Stimulated activated CD4-positive, alpha-beta T cell treated with anti-CD3 and anti-CD28 coated beads, Interleukin-15, amount 100 ng/mL, for 48 hours (primary cell): ENCODE measurements around the gene FMN1.
"Not testable (repeated sequence)": the region's sequence is repeated elsewhere in the genome, so short reads cannot be mapped to it uniquely, and the experiment has no call there.

Source experiments
- DNase-seq, 2 donors: peaks; one replicate each; pipeline ENCODE4 v3.0.0-alpha.2; 2020; ENCODE audit warnings: low read depth in 2 of 2

FMN1 gene

GRCh38 chr15:33089878-33090757 lies 104.4 kb downstream of the FMN1 start:
- no peak for DNase-seq

DNA sequence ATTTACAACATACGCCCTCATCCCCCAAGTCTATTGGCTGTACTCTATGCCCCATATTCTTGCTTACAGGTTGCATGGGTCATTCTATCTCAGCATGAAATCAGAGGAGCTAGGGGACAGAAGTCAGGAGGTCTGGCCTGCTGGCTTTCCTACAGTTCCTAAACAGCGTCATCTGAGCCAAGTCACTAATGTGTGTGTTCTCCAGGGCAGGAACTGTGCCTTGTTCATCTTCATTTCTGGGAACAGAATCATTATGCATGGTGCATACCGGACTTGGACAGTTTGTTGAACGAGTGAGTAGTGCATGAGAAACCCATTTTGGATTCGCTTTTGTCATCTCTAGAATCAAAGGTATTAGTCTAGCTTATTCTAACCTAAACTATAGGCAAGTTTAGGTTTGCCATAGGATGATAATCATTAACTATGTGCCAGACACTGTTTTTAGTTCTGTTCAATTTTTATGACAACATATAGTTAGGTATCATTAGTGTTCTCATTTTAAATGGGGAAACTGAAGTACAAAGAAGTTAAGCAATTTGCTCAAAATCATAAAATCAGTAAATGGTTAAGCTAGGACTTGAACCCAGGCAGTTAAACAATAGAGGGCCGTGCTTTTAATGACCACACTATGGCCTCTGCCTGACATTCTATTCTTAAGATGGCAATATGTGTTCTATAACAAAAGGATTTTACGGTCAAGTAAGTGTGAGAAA lies 105.2 kb downstream of the FMN1 start:
- no peak for DNase-seq

DNA sequence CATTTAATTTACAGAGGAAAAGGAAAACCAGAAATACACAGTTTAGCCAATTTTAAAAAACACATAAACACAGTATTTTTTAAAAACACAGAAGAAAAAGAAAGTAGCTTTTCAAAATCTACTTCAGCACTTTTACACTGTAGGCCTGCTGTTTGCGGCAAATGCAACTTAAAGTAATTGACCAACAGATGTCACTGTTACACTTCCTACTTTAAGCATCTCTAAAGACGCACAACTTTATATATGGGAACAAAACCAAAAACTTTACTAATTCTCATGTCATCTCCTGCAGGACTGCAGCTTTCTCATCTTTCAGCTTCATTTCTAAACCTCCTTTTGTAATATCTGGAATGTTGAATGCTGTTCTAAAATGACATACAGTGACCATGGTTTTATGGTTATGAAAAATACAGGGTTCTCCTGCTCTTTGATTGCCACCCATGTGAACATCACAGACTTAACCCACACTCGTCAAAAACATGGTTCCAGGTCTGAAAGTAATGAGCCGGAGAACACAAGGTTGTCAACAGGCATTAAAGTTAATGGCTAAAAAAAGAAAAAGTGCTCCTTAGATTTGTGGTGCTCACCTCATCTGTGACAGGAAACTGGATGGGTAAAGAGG lies 107.9 kb downstream of the FMN1 start:
- DNase-seq, result no peak

GRCh38 chr15:33084661-33085060 lies 109.9 kb downstream of the FMN1 start:
- no peak for DNase-seq

- DNase-seq, result no peak
These were observed 111.1 kb downstream of the FMN1 start for GRCh38 chr15:33083232-33084081.

DNA sequence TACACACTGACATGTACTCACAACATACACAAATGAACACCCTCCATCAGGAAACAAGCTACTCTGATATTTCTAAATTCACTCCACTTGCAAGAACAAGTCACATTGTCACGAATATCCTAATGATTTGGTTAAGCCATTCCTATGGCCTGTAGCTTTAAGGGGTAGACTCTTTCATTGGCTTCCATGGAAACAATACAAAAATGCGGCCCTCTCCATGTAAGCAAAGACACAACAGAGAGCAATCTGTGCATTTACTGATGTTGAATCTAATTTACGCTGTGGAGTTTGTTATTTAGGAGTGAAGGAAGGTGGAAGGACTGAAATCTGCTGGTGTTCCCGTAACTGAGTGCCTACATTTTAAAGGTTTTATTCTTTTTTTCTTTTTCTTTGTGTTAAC lies 114.5 kb downstream of the FMN1 start:
- DNase-seq, result no peak

DNA sequence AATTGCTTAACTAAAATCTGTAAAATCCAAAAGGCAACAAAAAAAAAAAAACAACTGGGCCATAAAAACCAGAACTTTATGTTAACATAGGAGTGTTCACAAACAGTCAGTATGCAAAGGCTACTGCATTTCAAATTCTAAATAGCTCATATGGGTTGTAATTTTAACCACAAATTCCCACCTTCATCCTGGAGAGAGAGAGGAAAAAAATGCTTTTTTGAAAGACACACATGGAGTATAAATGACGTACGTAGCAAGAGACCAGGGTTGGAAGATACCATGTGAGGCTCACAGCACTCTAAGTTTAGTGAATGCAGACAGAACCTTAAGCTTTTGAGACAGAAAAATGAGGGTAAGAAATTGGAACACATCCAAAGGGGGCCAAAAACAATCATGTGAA lies 115.9 kb downstream of the FMN1 start:
- DNase-seq, result no peak

- no peak for DNase-seq
These were observed 117.6 kb downstream of the FMN1 start for GRCh38 chr15:33076937-33077336.

DNA sequence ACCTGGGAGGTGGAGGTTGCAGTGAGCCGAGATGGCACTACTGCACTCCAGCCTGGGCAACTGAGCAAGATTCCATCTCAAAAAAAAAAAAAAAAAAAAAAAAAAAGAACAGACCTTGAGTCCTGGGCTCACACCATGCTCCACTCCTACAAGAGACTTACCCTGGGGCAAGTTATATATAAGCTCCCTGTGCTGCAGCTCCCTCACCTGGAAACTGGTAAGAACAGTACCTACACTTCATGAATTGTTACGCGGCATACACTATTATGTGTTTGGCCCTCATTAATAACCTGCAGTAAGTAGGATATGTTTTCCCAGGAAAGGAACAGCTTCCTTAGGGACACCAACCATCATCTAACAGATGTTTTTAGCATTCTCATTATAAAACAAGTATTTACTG lies 119.6 kb downstream of the FMN1 start:
- no peak for DNase-seq

DNA sequence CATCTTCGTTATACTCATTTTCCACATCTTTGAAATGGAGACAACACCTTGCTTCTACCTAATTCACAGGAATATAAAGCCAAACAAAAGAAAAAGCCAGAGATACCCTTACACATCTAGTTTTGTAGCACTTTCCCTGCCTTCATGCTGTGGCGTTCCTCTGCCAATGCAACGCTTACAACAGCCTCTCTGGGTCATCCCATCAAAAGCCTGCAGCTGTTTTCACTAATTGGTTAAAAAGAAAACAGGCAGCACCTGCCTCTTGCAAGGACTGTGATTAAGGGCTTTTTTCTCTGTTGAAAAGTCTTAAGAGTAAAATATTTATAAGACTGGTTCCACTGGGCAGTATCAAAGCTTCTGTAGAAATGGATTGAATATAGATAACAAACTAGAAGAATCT lies 120.3 kb downstream of the FMN1 start:
- DNase-seq, result no peak

GRCh38 chr15:33071451-33071850 lies 123.1 kb downstream of the FMN1 start:
- no peak for DNase-seq

DNA sequence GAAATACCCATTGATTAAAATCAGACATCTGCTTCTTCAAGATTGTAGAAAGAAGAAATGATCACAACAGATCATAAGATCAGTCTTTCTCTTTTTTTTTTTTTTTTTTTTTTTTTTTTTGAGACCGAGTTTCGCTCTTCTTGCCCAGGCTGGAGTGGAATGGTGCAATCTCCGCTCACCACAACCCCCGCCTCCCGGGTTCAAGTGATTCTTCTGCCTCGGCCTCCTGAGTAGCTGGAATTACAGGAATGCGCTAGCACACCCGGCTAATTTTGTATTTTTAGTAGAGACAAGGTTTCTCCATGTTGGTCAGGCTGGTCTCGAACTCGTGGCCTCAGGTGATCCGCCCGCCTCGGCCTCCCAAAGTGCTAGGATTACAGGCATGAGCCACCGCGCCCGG lies 124.6 kb downstream of the FMN1 start:
- DNase-seq, result not testable (repeated sequence)

DNA sequence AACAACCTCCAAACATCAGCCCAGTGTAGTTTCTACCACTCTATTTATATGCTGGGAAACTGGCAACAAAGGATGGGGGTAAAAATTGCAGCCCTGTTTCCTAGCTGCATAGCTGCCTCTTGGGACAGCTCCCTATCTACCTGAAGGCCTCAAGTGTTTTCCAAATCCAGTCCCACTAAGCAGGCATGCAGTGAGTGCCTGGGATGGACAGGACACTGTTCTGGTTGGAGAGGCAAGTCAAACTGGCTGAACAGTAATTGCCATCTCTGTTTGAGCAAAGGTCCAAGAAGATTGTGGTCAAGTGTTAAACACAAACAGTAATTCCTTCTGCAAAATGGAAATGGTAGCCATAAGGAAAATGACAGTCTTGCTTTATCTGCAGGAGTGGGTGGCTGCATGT lies 125.4 kb downstream of the FMN1 start:
- no peak for DNase-seq

- DNase-seq, result no peak
These were observed 126.0 kb downstream of the FMN1 start for GRCh38 chr15:33068511-33068990.

DNA sequence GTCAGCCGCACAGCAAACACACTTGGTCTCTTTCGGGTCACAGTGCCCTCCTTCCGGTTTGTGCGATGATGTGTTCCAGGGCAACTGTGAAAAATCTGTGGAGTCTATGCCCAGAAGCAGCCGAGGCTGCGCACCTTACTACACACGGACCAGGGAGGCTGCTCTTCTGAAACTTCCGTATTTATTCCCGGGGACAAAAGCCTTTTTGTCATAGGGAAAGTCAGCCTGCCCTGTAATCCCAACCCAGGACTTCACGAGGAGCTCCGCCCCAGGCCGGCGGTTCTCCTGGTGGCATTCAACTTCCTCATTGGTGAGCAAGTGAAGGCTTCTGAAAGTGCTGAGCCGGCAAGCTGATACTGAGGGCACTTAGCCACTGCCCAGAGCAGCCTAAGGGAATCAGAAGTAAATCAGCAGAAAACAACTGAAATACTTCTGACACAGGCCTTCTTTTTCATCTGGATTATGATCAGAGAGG lies 126.5 kb downstream of the FMN1 start:
- DNase-seq, result no peak

GRCh38 chr15:33067456-33067855 lies 127.1 kb downstream of the FMN1 start:
- DNase-seq, result no peak

GRCh38 chr15:33066584-33066983 lies 127.9 kb downstream of the FMN1 start:
- no peak for DNase-seq

DNA sequence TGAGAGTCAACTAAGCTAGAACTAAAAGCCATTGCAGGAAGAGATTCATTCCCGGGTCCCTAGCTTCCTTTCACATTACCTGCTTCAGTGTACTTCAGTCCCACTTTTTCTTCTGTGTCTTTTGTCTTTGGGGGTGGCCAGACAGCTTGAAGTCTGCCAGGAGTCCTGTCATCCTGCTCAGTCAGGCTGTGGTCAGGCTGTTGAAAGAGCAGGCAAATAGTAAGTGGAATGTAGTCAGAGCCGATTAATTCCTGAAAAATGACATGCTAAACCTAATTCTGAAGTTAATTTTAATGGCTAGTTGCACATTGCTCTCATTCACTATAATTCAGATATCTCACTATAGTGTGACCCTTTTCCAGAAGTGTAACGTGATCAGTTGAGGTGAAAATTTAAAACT lies 129.6 kb downstream of the FMN1 start:
- no peak for DNase-seq

- no peak for DNase-seq
These were observed 135.3 kb downstream of the FMN1 start for GRCh38 chr15:33059184-33059583.

DNA sequence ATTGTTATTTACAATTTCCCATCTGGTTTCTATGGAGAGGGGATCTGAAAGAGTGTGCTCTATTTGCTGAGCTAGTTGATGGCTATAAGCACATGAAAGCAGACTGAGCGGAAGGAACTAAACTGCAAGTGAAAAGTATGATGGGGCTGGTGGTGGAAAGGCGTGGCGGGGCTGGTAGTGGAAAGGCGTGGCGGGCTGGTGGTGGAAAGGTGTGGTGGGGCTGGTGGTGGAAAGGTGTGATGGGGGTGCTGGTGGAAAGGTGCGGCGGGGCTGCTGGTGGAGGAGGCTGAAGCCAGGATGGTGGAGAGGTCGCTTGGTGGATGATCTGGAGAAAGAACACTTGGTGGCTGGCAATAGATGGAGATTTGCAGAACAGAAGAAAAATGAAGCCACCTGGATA lies 136.7 kb downstream of the FMN1 start:
- DNase-seq, result no peak

DNA sequence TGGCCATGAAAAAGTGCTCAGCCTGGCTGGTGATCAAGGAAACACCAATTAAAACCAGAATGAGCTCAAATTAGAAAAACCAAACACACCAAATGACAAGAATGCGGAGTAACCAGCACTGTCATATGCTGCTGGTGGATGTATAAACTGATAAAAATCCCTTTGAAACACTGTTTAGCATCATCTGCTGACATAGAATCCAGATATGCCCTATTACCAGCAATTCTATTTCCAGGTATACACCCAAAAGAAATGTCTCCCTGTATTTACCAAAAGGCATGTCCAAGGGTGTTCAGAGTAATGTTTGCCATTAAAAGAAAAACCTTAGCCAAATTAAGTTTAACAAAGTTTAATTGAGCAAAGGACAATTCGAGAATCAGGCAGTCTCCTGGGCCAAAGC lies 138.6 kb downstream of the FMN1 start:
- DNase-seq, result no peak

GRCh38 chr15:33051528-33051927 lies 143.0 kb downstream of the FMN1 start:
- DNase-seq, result no peak
